HepG2 (cell line): Measurements from ENCODE around the gene FBXL20. TPM values are rescaled to one million over a fixed set of nuclear protein-coding genes. Genes with fewer than 3 reads are reported as not detected.

Experiments
- AHDC1 ChIP-seq: sonication (generic); formaldehyde crosslinking; IDR thresholded peaks from 2 replicates; pipeline ENCODE4 v1.5.1; 2020; ENCODE audit warnings: mild to moderate bottlenecking, missing genetic modification reagents, borderline replicate concordance
- ATF7 ChIP-seq, 2 experiments: fragments of 450-650 bp in 1 of 2; sonication (generic) in 1 of 2; formaldehyde crosslinking in 1 of 2; IDR thresholded peaks; 2 replicates each; pipeline versions ENCODE4 v1.4.0 to v1.6.1; 2016 to 2020; ENCODE audit warnings: antibody characterized with exemption in 1 of 2, mild to moderate bottlenecking in 1 of 2, missing genetic modification reagents in 1 of 2
- ATRX ChIP-seq: sonication (generic); formaldehyde crosslinking; IDR thresholded peaks from 2 replicates; pipeline ENCODE4 v1.4.0; 2020; ENCODE audit warnings: missing genetic modification reagents, borderline replicate concordance
- JUNB ChIP-seq: sonication (generic); formaldehyde crosslinking; IDR thresholded peaks from 2 replicates; pipeline ENCODE4 v1.8.0; 2022; ENCODE audit warnings: missing genetic modification reagents, mild to moderate bottlenecking, borderline replicate concordance
- KLF12 ChIP-seq: sonication (generic); formaldehyde crosslinking; IDR thresholded peaks from 2 replicates; pipeline ENCODE4 v1.4.0; 2020; ENCODE audit warnings: missing genetic modification reagents, borderline replicate concordance
- RNF219 ChIP-seq: sonication (generic); formaldehyde crosslinking; IDR thresholded peaks from 2 replicates; pipeline ENCODE4 v1.5.0; 2020; ENCODE audit warnings: mild to moderate bottlenecking, missing genetic modification reagents
- TEAD2 ChIP-seq: sonication (generic); formaldehyde crosslinking; IDR thresholded peaks from 2 replicates; pipeline ENCODE4 v1.9.0; 2021; ENCODE audit warnings: missing genetic modification reagents
- ZFP82 ChIP-seq: sonication (generic); formaldehyde crosslinking; IDR thresholded peaks from 2 replicates; pipeline ENCODE4 v1.5.1; 2020; ENCODE audit warnings: mild to moderate bottlenecking, missing genetic modification reagents, borderline replicate concordance
- ZHX2 ChIP-seq, 2 experiments: sonication (generic) in 1 of 2; formaldehyde crosslinking in 1 of 2; IDR thresholded peaks; 2 replicates each; pipeline versions ENCODE4 v1.6.1 to v1.9.0; 2014 to 2022; ENCODE audit warnings: antibody characterized with exemption in 1 of 2, borderline replicate concordance in 1 of 2, inconsistent platforms in 1 of 2, low read depth in 1 of 2, missing genetic modification reagents in 1 of 2
- ZNF619 ChIP-seq: sonication (generic); formaldehyde crosslinking; IDR thresholded peaks from 2 replicates; pipeline ENCODE4 v1.4.0; 2020; ENCODE audit warnings: mild to moderate bottlenecking, missing genetic modification reagents
- ZNF704 ChIP-seq: sonication (generic); formaldehyde crosslinking; IDR thresholded peaks from 2 replicates; pipeline ENCODE4 v1.8.1; 2023; ENCODE audit warnings: mild to moderate bottlenecking, inconsistent platforms, moderate library complexity, missing genetic modification reagents, borderline replicate concordance
- polyA plus RNA-seq, 8 experiments: library from polyadenylated mRNA; depleted of rRNA in 3 of 8; stranded (reverse) in 7 of 8; unstranded in 1 of 8; fragments of >200 nt; fragmentation: Illumina TruSeq in 4 of 8; extraction: Trizol in 4 of 8; gene quantifications; 2 replicates each; pipeline versions ENCODE4 v1.2.1 to v1.2.3, GENCODE V29; 2011 to 2016; ENCODE audit warnings: low read depth in 4 of 8, missing spikeins in 1 of 8, mixed read lengths in 1 of 8; ENCODE audit not compliant: insufficient read depth in 1 of 8
- total RNA-seq, 5 experiments: library from RNA; depleted of rRNA; stranded (reverse); fragments of >200 nt; fragmentation: Illumina TruSeq; extraction: Trizol; gene quantifications; 2 replicates each; pipeline ENCODE4 v1.2.3, GENCODE V29; 2016; ENCODE audit warnings: low read depth in 1 of 5

Gene FBXL20
- total and polyA plus RNA-seq, 2 of the 13 experiments (the other 11 are each of a cell fraction or from before 2014, with no cell fraction given) = 10.2 to 10.3 TPM

GRCh38 chr17:39450847-39451581 is 49.6 kb upstream of the FBXL20 start, which contains the start of gene MED1 (continued):
- TF ChIP-seq RNF219 (CRISPR knock-in tag) (0 out of 2 replicates have a peak, but pooled peaks have one; percentile 79), ZHX2 (IDR thresholded peaks at IDR 0.05; ENCODE audit: low read depth) (peak; percentile 70; the same call in 1 of the 2 replicates), ZHX2 (CRISPR knock-in tag; IDR thresholded peaks at IDR 0.05; ENCODE audit: borderline replicate concordance) (no peak; the same call in 1 of the 2 replicates), JUNB (CRISPR knock-in tag) (no peak), KLF12 (CRISPR knock-in tag) (peak; percentile 77; the same call in 1 of the 2 replicates), ZFP82 (no peak), ZNF619 (CRISPR knock-in tag) (peak; percentile 67; the same call in 1 of the 2 replicates), AHDC1 (peak; percentile 16; the same call in 1 of the 2 replicates), ZNF704 (CRISPR knock-in tag) (no peak), TEAD2 (no peak), ATF7 (IDR thresholded peaks at IDR 0.05) (no peak), ATF7 (CRISPR knock-in tag; IDR thresholded peaks at IDR 0.05) (peak; percentile 27; the same call in 1 of the 2 replicates), ATRX (CRISPR knock-in tag) (no peak)
